ENCODE measurements around the gene SAMD4B.

The SAMD4B gene

GRCh38 chr19:39405958-39406655 lies 63.9 kb downstream of the SAMD4B start:
- H3K4me3 ChIP-seq = peak overlapping the region; percentile 94
- DNase-seq (ENCODE audit: low spot score in 2 of 2) = no peak
- H3K9me3 ChIP-seq = no peaks in the 10 kb centered on the region
- in situ Hi-C loops (cut with MboI; ENCODE audit: low sequenced_read_pairs) = no loop called here
- peaks cover 7% of the 10 kb centered on the region for H3K36me3 ChIP-seq (replicated peaks)
- no peaks in the 10 kb centered on the region for H3K27me3 ChIP-seq (ENCODE audit: low read depth)
- peaks cover 34% of the 10 kb centered on the region for H3K4me1 ChIP-seq

GRCh38 chr19:39406656-39407409 lies 64.6 kb downstream of the SAMD4B start, which contains the start of gene ZFP36:
Gene ZFP36, plus strand, starts transcription at chr19:39406847. Its CDS starts 58 bp downstream, at chr19:39406905.
- Histone ChIP-seq H3K9me3 (no peaks in the 10 kb centered on the region), H3K4me1 (peaks cover 41% of the 10 kb centered on the region), H3K27me3 (ENCODE audit: low read depth) (no peaks in the 10 kb centered on the region), H3K36me3 (replicated peaks) (peaks cover 7% of the 10 kb centered on the region), H3K4me3 (peak within 1 kb of the TSS; percentile 94)
- DNase-seq (ENCODE audit: low spot score in 2 of 2) = peak; percentile 58 to 88
- in situ Hi-C loops (cut with MboI; ENCODE audit: low sequenced_read_pairs) = no loop called here

- Histone ChIP-seq H3K9me3 (no peaks in the 10 kb centered on the region), H3K36me3 (replicated peaks) (peaks cover 7% of the 10 kb centered on the region), H3K4me1 (peaks cover 38% of the 10 kb centered on the region), H3K27me3 (ENCODE audit: low read depth) (no peaks in the 10 kb centered on the region), H3K4me3 (peak overlapping the region; percentile 94)
- in situ Hi-C loops (cut with MboI; ENCODE audit: low sequenced_read_pairs) = no loop called here
- DNase-seq (ENCODE audit: low spot score in 2 of 2) = no peak
Measured at GRCh38 chr19:39407410-39407659, 65.1 kb downstream of the SAMD4B start.

- no peaks in the 10 kb centered on the region for H3K27me3 ChIP-seq (ENCODE audit: low read depth)
- H3K9me3 ChIP-seq = no peaks in the 10 kb centered on the region
- no peak for DNase-seq (ENCODE audit: low spot score in 2 of 2)
- in situ Hi-C loops (cut with MboI; ENCODE audit: low sequenced_read_pairs) = no loop called here
- H3K4me3 ChIP-seq = peak overlapping the region; percentile 94
- H3K36me3 ChIP-seq (replicated peaks) = peaks cover 7% of the 10 kb centered on the region
- peaks cover 35% of the 10 kb centered on the region for H3K4me1 ChIP-seq
Measured at GRCh38 chr19:39407660-39408391, 65.6 kb downstream of the SAMD4B start.

- in situ Hi-C loops (cut with MboI; ENCODE audit: low sequenced_read_pairs) = no loop called here
- peaks cover 32% of the 10 kb centered on the region for H3K4me1 ChIP-seq
- peak; percentile 16 to 41 for DNase-seq (ENCODE audit: low spot score in 2 of 2)
- H3K9me3 ChIP-seq = no peaks in the 10 kb centered on the region
- peaks cover 10% of the 10 kb centered on the region for H3K36me3 ChIP-seq (replicated peaks)
- peak overlapping the region; percentile 94 for H3K4me3 ChIP-seq
- H3K27me3 ChIP-seq (ENCODE audit: low read depth) = no peaks in the 10 kb centered on the region
Measured at GRCh38 chr19:39408392-39409207, 66.4 kb downstream of the SAMD4B start.

GRCh38 chr19:39409208-39410016 lies 67.2 kb downstream of the SAMD4B start:
- H3K9me3 ChIP-seq = no peaks in the 10 kb centered on the region
- peak; percentile 11 to 68 for DNase-seq (ENCODE audit: low spot score in 2 of 2)
- no peaks in the 10 kb centered on the region for H3K27me3 ChIP-seq (ENCODE audit: low read depth)
- H3K4me3 ChIP-seq = peak overlapping the region; percentile 50
- in situ Hi-C loops (cut with MboI; ENCODE audit: low sequenced_read_pairs) = loop anchor here (10.0 kb wide), 1 partner anchor 295 kb away; no protein-coding TSS in a partner anchor
- H3K36me3 ChIP-seq (replicated peaks) = peaks cover 10% of the 10 kb centered on the region
- peaks cover 30% of the 10 kb centered on the region for H3K4me1 ChIP-seq

- peak in 1 of 2 experiments; percentile 61 for DNase-seq (ENCODE audit: low spot score in 2 of 2)
- Histone ChIP-seq H3K36me3 (replicated peaks) (peaks cover 14% of the 10 kb centered on the region), H3K4me3 (peak overlapping the region; percentile 50), H3K9me3 (no peaks in the 10 kb centered on the region), H3K4me1 (peaks cover 32% of the 10 kb centered on the region), H3K27me3 (ENCODE audit: low read depth) (no peaks in the 10 kb centered on the region)
- in situ Hi-C loops (cut with MboI; ENCODE audit: low sequenced_read_pairs) = loop anchor here (10.0 kb wide), 1 partner anchor 295 kb away; no protein-coding TSS in a partner anchor
Measured at GRCh38 chr19:39410017-39410830, 68.0 kb downstream of the SAMD4B start.

GRCh38 chr19:39410831-39411080 lies 68.5 kb downstream of the SAMD4B start:
- no peak for DNase-seq (ENCODE audit: low spot score in 2 of 2)
- in situ Hi-C loops (cut with MboI; ENCODE audit: low sequenced_read_pairs) = loop anchor here (10.0 kb wide), 1 partner anchor 296 kb away; no protein-coding TSS in a partner anchor
- peaks cover 14% of the 10 kb centered on the region for H3K36me3 ChIP-seq (replicated peaks)
- no peak overlapping the region for H3K4me3 ChIP-seq
- H3K9me3 ChIP-seq = no peaks in the 10 kb centered on the region
- no peaks in the 10 kb centered on the region for H3K27me3 ChIP-seq (ENCODE audit: low read depth)
- H3K4me1 ChIP-seq = peaks cover 32% of the 10 kb centered on the region

- Histone ChIP-seq H3K4me3 (peak overlapping the region; percentile 98), H3K36me3 (replicated peaks) (peaks cover 14% of the 10 kb centered on the region), H3K4me1 (peaks cover 32% of the 10 kb centered on the region), H3K27me3 (ENCODE audit: low read depth) (no peaks in the 10 kb centered on the region), H3K9me3 (no peaks in the 10 kb centered on the region)
- in situ Hi-C loops (cut with MboI; ENCODE audit: low sequenced_read_pairs) = loop anchor here (10.0 kb wide), 1 partner anchor 296 kb away; no protein-coding TSS in a partner anchor
- DNase-seq (ENCODE audit: low spot score in 2 of 2) = no peak
Measured at GRCh38 chr19:39411081-39411831, 69.0 kb downstream of the SAMD4B start.

- no peaks in the 10 kb centered on the region for H3K27me3 ChIP-seq (ENCODE audit: low read depth)
- peak; percentile 80 to 95 for DNase-seq (ENCODE audit: low spot score in 2 of 2)
- H3K4me3 ChIP-seq = peak overlapping the region; percentile 98
- in situ Hi-C loops (cut with MboI; ENCODE audit: low sequenced_read_pairs) = loop anchor here (10.0 kb wide), 1 partner anchor 297 kb away; no protein-coding TSS in a partner anchor
- H3K4me1 ChIP-seq = peaks cover 32% of the 10 kb centered on the region
- peaks cover 16% of the 10 kb centered on the region for H3K36me3 ChIP-seq (replicated peaks)
- H3K9me3 ChIP-seq = no peaks in the 10 kb centered on the region
Measured at GRCh38 chr19:39411832-39412099, 69.5 kb downstream of the SAMD4B start.

- Histone ChIP-seq H3K9me3 (no peaks in the 10 kb centered on the region), H3K4me3 (peak within 1 kb of the TSS; percentile 98), H3K4me1 (peaks cover 32% of the 10 kb centered on the region), H3K27me3 (ENCODE audit: low read depth) (no peaks in the 10 kb centered on the region), H3K36me3 (replicated peaks) (peaks cover 19% of the 10 kb centered on the region)
- peak; percentile 98 to 99 for DNase-seq (ENCODE audit: low spot score in 2 of 2)
- in situ Hi-C loops (cut with MboI; ENCODE audit: low sequenced_read_pairs) = loop anchor here (10.0 kb wide), 1 partner anchor 297 kb away; no protein-coding TSS in a partner anchor
Measured at GRCh38 chr19:39412100-39412866, 70.1 kb downstream of the SAMD4B start, which contains the start of gene PLEKHG2. Gene PLEKHG2, plus strand, starts transcription at chr19:39412669. Its CDS starts 1,418 bp downstream, at chr19:39414087.
